Colonic mucosa (tissue), 4 donors: ENCODE data around the gene DGKZ. TPM values are rescaled to one million over a fixed set of nuclear protein-coding genes. Genes with fewer than 3 reads are reported as not detected.

Experiments
- DNase-seq: peaks from one replicate; pipeline ENCODE4 v3.0.0-alpha.2; 2020
- H3K27ac ChIP-seq: fragments of 200-600 bp; one replicate; pipeline ENCODE4 v1.8.0; 2021
- H3K27me3 ChIP-seq: fragments of 200-600 bp; one replicate; pipeline ENCODE4 v1.8.0; 2021
- H3K36me3 ChIP-seq: fragments of 200-600 bp; one replicate; pipeline ENCODE4 v1.8.0; 2021
- H3K4me1 ChIP-seq: fragments of 200-600 bp; one replicate; pipeline ENCODE4 v1.8.0; 2021; ENCODE audit warnings: mild to moderate bottlenecking
- H3K4me3 ChIP-seq: fragments of 200-600 bp; one replicate; pipeline ENCODE4 v1.8.0; 2021
- H3K9ac ChIP-seq, 2 donors: one replicate each; pipeline ENCODE4 v1.7.0; 2013; ENCODE audit warnings: control low read depth in 2 of 2, low read depth in 2 of 2, low read length in 2 of 2
- H3K9me3 ChIP-seq: fragments of 200-600 bp; one replicate; pipeline ENCODE4 v1.8.0; 2021
- CTCF ChIP-seq: fragments of 200-600 bp; IDR thresholded peaks from one replicate; pipeline ENCODE4 v1.8.0; 2022; ENCODE audit warnings: antibody characterized with exemption, mild to moderate bottlenecking
- intact Hi-C: fragments of 100-400 bp; cut with DNase I; formaldehyde crosslinking; loops from one replicate; pipeline ENCODE4 v1.14.1; 2022
- total RNA-seq, 2 donors: library from RNA; stranded (reverse); fragmentation: NEBNext Ultra II Directional in 1 of 2; extraction: Animal tissue kit (Norgen Biotek cat#: 25700) in 1 of 2; gene quantifications; one replicate each; pipeline ENCODE4 v1.2.1, GENCODE V29; 2021
- donor health status: healthy.
- donor health status: DM: no; HTN: no; CAD: no.
- donor health status: DM: no; HTN: no; CAD: no.

DGKZ gene
- total RNA-seq, 2 donors from 2014 or later = 42.7 to 83.8 TPM

GRCh38 chr11:46307785-46308341 is 39.4 kb upstream of the DGKZ start:
- H3K9ac ChIP-seq = no peak overlapping the region
- DNase-seq = no peak
- intact Hi-C loops = loop anchor here (5.0 kb wide), 1 partner anchor 66 kb away; no protein-coding TSS in a partner anchor
- H3K36me3 ChIP-seq = peaks cover 24% of the 10 kb centered on the region
- TF ChIP-seq CTCF = no peak
- no peaks in the 10 kb centered on the region for H3K27me3 ChIP-seq
- no peak overlapping the region for H3K27ac ChIP-seq
- no peaks in the 10 kb centered on the region for H3K4me1 ChIP-seq
- no peak overlapping the region for H3K4me3 ChIP-seq
- H3K9me3 ChIP-seq = no peaks in the 10 kb centered on the region

DNA sequence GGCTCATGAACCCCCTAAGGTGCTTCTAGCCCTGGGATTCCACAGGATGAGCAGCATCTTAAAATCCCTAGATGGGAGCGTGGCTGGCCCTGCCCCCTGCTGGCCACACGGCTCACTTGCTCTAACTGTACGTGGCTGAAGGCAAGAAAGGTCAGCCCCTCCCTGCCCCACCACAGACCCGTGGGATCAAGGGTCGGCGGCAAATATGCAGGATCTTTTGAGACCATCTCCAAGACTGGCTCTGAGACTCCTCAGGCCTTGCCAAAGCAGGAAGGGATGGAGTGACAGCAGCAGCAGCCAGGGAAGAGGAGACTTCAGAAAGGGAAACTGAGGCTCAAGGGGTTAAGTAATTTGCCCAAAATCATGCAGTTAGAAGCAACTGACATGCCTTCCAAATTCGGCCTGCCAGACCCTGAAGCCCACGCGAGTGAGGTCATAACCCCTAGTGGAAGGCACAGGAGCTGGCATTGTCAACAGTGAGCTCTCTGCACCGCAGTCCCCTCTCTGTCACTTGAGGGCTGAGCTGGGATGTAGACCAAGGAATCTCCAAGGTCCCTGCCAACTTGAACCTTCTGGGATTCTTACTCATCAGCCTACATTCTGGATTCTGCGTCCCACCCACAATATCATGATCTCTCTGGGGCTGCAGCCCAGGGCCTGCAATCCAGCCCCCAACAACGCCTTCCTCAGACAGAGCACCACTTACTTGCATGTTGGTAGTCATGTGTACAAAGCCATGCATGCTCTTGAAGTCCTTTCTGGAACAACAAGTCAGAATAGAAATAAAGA is 38.4 kb upstream of the DGKZ start:
- Histone ChIP-seq H3K9ac (no peak overlapping the region), H3K36me3 (peaks cover 24% of the 10 kb centered on the region)
- intact Hi-C loops = loop anchor here (5.0 kb wide), 1 partner anchor 67 kb away; no protein-coding TSS in a partner anchor

GRCh38 chr11:46309814-46310259 is 37.4 kb upstream of the DGKZ start:
- H3K27me3 ChIP-seq = no peaks in the 10 kb centered on the region
- no peak overlapping the region for H3K4me3 ChIP-seq
- TF ChIP-seq CTCF = no peak
- no peaks in the 10 kb centered on the region for H3K4me1 ChIP-seq
- H3K27ac ChIP-seq = no peak overlapping the region
- no peaks in the 10 kb centered on the region for H3K9me3 ChIP-seq
- H3K36me3 ChIP-seq = peaks cover 24% of the 10 kb centered on the region
- intact Hi-C loops = loop anchor here (5.0 kb wide), 1 partner anchor 68 kb away; no protein-coding TSS in a partner anchor
- H3K9ac ChIP-seq = no peak overlapping the region
- DNase-seq = no peak

More for the DNA sequence above, 38.4 kb upstream of the DGKZ start:
- peak; percentile 77 for TF ChIP-seq CTCF
- no peaks in the 10 kb centered on the region for H3K27me3 ChIP-seq
- no peaks in the 10 kb centered on the region for H3K9me3 ChIP-seq
- DNase-seq = peak; percentile 76
- no peaks in the 10 kb centered on the region for H3K4me1 ChIP-seq
- H3K27ac ChIP-seq = no peak overlapping the region
- H3K4me3 ChIP-seq = no peak overlapping the region

DNA sequence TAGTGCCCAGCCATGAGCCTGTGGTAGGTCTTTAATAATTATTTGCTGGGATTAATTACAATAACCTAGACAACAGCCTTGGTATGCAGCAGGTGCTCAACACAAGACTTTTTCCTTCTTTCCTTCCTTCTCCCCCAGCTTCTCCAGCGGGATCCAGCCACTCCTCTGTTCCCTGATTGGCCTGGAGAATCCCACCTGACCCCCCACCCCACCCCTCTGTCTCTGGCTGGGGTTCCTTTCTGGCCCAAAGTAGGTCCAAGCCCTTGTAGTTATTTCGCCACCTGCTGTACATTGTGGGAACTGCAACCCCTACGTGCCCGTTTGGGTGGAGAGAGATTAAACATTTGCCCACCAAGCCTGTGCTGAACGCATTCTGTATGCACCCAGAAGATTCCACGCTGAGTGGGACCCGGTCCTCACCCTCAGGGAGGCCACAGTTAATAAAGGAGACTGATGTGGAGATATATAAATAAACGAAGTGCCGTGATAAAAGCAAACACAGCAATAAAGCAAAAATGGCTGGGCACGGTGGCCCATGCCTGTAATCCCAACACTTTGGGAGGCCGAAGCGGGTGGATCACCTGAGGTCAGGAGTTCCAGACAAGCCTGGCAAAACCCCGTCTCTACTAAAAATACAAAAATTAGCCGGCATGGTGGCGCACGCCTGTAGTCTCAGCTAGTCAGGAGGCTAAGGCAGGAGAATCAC is 32.1 kb upstream of the DGKZ start:
- Histone ChIP-seq H3K4me3 (no peak overlapping the region), H3K27me3 (no peaks in the 10 kb centered on the region), H3K27ac (no peak overlapping the region), H3K9me3 (no peaks in the 10 kb centered on the region), H3K9ac (no peak overlapping the region), H3K4me1 (no peaks in the 10 kb centered on the region), H3K36me3 (peaks cover 22% of the 10 kb centered on the region)
- peak; percentile 84 for DNase-seq
- intact Hi-C loops = loop anchor here (2.0 kb wide), 1 partner anchor 68 kb away; no protein-coding TSS in a partner anchor
- TF ChIP-seq CTCF = peak; percentile 88

DNA sequence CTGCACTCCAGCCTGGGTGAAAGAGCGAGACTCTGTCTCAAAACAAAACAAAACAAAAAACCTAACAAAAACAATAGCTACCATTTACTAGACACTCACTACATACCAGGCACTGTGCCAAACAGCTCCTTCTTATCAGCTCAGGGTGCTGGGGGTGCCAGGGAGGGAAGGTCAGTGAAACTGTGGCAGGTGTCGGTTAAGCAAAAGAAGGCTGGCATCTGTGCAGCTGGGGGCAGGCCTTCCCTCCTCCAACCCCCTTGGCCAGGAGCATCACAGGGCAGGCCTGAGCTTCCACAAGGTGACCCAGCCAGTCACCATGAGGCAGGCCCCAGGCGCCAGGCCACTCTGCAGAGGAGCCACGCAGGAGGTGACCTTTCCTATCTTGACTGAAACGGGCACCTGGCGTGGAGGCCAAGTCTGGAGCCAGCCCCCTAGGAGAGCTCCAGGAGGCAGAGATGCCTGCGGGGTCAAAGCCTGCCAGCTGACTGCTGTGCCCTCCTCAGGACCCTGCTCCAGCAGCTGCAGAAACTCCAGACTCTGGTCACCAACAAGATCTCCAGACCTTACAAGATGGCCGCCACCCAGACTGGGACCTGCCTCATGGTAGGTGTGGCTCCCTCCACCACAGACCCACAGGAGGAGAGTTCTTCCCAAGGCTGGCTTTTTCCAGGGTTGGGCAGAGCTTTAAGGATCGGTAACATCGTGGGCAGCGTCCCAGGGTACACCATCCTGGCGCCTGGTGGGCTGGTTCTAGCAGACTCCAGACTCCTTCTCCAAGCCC is 31.3 kb upstream of the DGKZ start:
- Histone ChIP-seq H3K4me1 (no peaks in the 10 kb centered on the region), H3K27ac (no peak overlapping the region), H3K36me3 (peaks cover 22% of the 10 kb centered on the region), H3K9me3 (no peaks in the 10 kb centered on the region), H3K27me3 (no peaks in the 10 kb centered on the region), H3K4me3 (no peak overlapping the region), H3K9ac (no peak overlapping the region)
- intact Hi-C loops = loop anchor here (2.0 kb wide), 1 partner anchor 69 kb away; no protein-coding TSS in a partner anchor
- no peak for TF ChIP-seq CTCF
- DNase-seq = peak; percentile 60
